Testis (tissue), 2 donors: ENCODE data around the gene PPIL6.

Experiments used
- CTCF ChIP-seq, 3 experiments: fragments of 450-650 bp in 2 of 3; fragments of 200-600 bp in 1 of 3; sonication (generic) in 1 of 3; IDR thresholded peaks; one replicate each; pipeline ENCODE4 v1.5.1; 2016 to 2019; ENCODE audit warnings: antibody characterized with exemption in 3 of 3, mild to moderate bottlenecking in 2 of 3, moderate library complexity in 1 of 3
- POLR2A ChIP-seq: fragments of 450-650 bp; IDR thresholded peaks from one replicate; pipeline ENCODE4 v1.6.1; 2017; ENCODE audit warnings: antibody characterized with exemption, mild to moderate bottlenecking, moderate library complexity

- TF ChIP-seq POLR2A (no peak), CTCF (IDR thresholded peaks at IDR 0.05) (no peak)
Measured at GRCh38 chr6:109472132-109472995, 31.9 kb upstream of the PPIL6 start.
